RWPE2 (cell line): ENCODE data around the gene MUC21.
A peak's percentile ranks its signal among the peaks of the same experiment; 100 is the strongest.

Source experiments
- ATAC-seq: fragments of 200-7000 bp; cut with Tn5 transposase; 3 replicates; pipeline ENCODE4 v1.9.1; 2021; ENCODE audit warnings: low read depth
- DNase-seq: peaks from one replicate; pipeline ENCODE4 v3.0.0-alpha.2; 2020; ENCODE audit warnings: low spot score
- H3K27ac ChIP-seq: fragments of 450-650 bp; 2 replicates; pipeline ENCODE4 v1.5.1; 2017; ENCODE audit warnings: mild to moderate bottlenecking; ENCODE audit not compliant: poor library complexity, severe bottlenecking
- H3K27me3 ChIP-seq: fragments of 250-450 bp; sonication (Bioruptor Pico); 2 replicates; pipeline ENCODE4 v1.5.1; 2021; ENCODE audit warnings: mild to moderate bottlenecking, moderate library complexity; ENCODE audit not compliant: insufficient read depth, poor library complexity, severe bottlenecking
- H3K36me3 ChIP-seq: fragments of 250-450 bp; sonication (Bioruptor Pico); 2 replicates; pipeline ENCODE4 v1.5.1; 2020; ENCODE audit warnings: low read depth, mild to moderate bottlenecking, moderate library complexity
- H3K4me1 ChIP-seq: fragments of 250-450 bp; sonication (Bioruptor Pico); 2 replicates; pipeline ENCODE4 v1.5.1; 2021; ENCODE audit warnings: mild to moderate bottlenecking, moderate library complexity; ENCODE audit not compliant: insufficient read depth, poor library complexity, severe bottlenecking
- H3K4me3 ChIP-seq: fragments of 250-450 bp; sonication (Bioruptor Pico); 2 replicates; pipeline ENCODE4 v1.5.1; 2021; ENCODE audit warnings: mild to moderate bottlenecking, moderate library complexity; ENCODE audit not compliant: severe bottlenecking
- H3K9me3 ChIP-seq: fragments of 250-450 bp; sonication (Bioruptor Pico); 2 replicates; pipeline ENCODE4 v1.5.1; 2021; ENCODE audit warnings: mild to moderate bottlenecking, moderate library complexity; ENCODE audit not compliant: severe bottlenecking
- CTCF ChIP-seq: fragments of 450-650 bp; IDR thresholded peaks from one replicate; pipeline ENCODE4 v1.5.1; 2017; ENCODE audit warnings: mild to moderate bottlenecking, moderate library complexity; ENCODE audit not compliant: poor library complexity, severe bottlenecking

Gene MUC21

GRCh38 chr6:30974490-30975252 is 8.8 kb upstream of the MUC21 start:
- Histone ChIP-seq H3K27me3 (no peaks in the 10 kb centered on the region), H3K36me3 (no peaks in the 10 kb centered on the region), H3K4me1 (peaks cover 12% of the 10 kb centered on the region), H3K27ac (no peak overlapping the region), H3K4me3 (no peak overlapping the region), H3K9me3 (no peaks in the 10 kb centered on the region)
- DNase-seq (no peak), ATAC-seq (peak; percentile 80)
- TF ChIP-seq CTCF: no peak

GRCh38 chr6:30979141-30979540 is 4.4 kb upstream of the MUC21 start:
- H3K36me3 ChIP-seq: no peaks in the 10 kb centered on the region
- ATAC-seq: no peak
- no peak overlapping the region for H3K4me3 ChIP-seq
- H3K4me1 ChIP-seq: peaks cover 7% of the 10 kb centered on the region
- H3K9me3 ChIP-seq: no peaks in the 10 kb centered on the region
- H3K27me3 ChIP-seq: no peaks in the 10 kb centered on the region
- no peak for DNase-seq
- no peak for TF ChIP-seq CTCF
- no peak overlapping the region for H3K27ac ChIP-seq

- H3K27ac ChIP-seq: no peak overlapping the region
- H3K27me3 ChIP-seq: no peaks in the 10 kb centered on the region
- peaks cover 4% of the 10 kb centered on the region for H3K4me1 ChIP-seq
- no peak for TF ChIP-seq CTCF
- no peaks in the 10 kb centered on the region for H3K36me3 ChIP-seq
- no peaks in the 10 kb centered on the region for H3K9me3 ChIP-seq
- no peak overlapping the region for H3K4me3 ChIP-seq
- ATAC-seq: no peak
- no peak for DNase-seq
Observed at GRCh38 chr6:30979690-30980089, 3.8 kb upstream of the MUC21 start.

- H3K9me3 ChIP-seq: no peaks in the 10 kb centered on the region
- no peaks in the 10 kb centered on the region for H3K27me3 ChIP-seq
- no peak for TF ChIP-seq CTCF
- ATAC-seq (peak; percentile 76), DNase-seq (no peak)
- no peaks in the 10 kb centered on the region for H3K4me1 ChIP-seq
- H3K4me3 ChIP-seq: no peak overlapping the region
- no peak overlapping the region for H3K27ac ChIP-seq
- no peaks in the 10 kb centered on the region for H3K36me3 ChIP-seq
Observed at GRCh38 chr6:30981942-30982772, 1.4 kb upstream of the MUC21 start.
